ENCODE data around the gene NRCAM.

GRCh38 chr7:108224387-108224786, 231.8 kb downstream of the NRCAM start:
- TF ChIP-seq CTCF (IDR thresholded peaks at IDR 0.05) (no peak), POLR2A (IDR thresholded peaks at IDR 0.05) (no peak)
